GM21447 (cell line): Measurements from ENCODE around the gene IRF7.

Experiments used
- ATAC-seq: cut with Tn5 transposase; IDR thresholded peaks from one replicate; pipeline ENCODE4 v1.9.1; 2021; ENCODE audit not compliant: unreplicated experiment

IRF7 gene

DNA sequence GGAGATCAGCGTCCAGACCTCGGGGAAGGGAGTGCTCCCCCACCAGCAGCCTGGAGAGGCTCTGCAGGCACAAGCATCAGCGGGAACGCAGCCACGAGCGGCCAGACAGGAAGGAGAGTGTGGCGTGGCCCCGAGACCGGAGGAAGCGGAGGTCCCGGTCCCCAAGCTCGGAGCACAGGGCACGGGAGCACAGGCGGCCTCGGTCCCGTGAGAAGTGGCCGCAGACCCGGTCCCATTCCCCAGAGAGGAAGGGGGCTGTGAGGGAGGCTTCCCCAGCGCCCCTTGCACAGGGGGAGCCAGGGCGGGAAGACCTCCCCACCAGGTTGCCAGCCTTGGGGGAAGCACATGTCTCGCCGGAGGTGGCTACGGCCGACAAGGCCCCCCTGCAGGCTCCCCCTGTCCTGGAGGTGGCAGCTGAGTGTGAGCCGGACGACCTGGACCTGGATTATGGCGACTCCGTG is 6.9 kb downstream of the IRF7 start:
- ATAC-seq, result no peak

DNA sequence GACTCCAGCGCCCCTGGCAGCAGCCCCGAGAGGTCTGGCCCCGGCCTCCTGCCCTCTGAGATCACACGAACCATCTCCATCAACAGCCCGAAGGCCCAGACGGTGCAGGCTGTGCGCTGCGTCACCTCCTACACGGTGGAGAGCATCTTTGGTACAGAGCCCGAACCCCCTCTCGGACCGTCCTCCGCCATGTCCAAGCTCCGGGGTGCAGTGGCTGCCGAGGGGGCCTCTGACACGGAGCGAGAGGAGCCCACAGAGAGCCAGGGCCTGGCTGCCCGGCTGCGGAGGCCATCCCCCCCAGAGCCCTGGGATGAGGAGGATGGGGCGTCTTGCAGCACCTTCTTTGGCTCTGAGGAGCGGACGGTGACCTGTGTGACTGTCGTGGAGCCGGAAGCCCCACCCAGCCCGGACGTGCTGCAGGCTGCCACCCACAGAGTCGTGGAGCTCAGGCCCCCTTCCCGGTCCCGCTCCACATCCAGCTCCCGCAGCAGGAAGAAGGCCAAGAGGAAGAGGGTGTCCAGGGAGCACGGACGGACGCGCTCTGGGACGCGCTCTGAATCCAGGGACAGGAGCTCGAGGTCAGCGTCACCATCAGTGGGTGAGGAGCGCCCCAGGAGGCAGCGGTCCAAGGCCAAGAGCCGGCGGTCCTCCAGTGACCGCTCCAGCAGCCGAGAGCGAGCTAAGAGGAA is 7.6 kb downstream of the IRF7 start:
- no peak for ATAC-seq

DNA sequence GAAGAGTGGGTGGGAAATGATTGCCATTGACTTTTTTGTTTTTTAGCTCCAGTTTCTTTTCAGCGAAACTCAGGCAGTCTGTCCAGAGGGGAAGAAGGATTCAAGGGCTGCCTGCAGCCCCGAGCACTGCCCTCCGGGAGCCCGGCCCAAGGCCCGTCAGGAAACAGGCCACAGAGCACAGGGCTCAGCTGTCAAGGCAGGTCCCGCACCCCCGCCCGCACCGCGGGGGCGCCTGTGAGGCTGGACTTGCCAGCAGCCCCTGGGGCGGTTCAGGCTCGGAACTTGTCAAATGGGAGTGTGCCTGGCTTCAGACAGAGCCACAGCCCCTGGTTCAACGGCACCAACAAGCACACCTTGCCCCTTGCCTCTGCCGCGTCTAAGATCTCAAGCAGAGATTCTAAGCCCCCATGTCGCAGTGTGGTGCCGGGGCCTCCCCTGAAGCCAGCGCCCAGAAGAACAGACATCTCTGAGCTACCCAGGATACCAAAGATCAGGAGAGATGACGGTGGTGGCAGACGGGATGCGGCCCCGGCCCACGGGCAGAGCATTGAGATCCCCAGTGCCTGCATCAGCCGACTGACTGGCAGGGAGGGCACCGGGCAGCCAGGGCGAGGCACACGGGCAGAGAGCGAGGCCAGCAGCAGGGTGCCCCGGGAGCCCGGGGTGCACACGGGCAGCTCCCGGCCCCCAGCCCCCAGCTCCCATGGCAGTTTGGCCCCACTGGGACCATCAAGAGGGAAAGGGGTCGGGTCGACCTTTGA is 8.6 kb downstream of the IRF7 start:
- ATAC-seq, result no peak

DNA sequence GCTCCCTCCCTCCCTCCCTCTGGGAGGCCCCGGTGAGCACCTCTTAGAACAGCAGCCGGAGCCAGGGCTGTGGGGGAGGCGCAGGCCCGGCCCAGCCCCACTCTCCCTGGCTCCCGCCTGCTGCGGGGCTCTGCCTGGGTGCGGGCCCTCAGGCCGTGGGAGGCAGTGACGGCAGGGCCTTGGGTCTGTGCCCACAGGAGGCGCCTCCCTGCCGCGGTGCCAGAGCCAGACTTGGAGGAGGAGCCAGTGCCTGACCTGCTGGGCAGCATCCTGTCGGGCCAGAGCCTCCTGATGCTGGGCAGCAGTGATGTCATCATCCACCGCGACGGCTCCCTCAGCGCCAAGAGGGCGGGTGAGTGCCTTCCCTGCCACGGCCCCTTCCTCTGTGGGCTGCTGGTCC is 9.5 kb downstream of the IRF7 start:
- no peak for ATAC-seq

DNA sequence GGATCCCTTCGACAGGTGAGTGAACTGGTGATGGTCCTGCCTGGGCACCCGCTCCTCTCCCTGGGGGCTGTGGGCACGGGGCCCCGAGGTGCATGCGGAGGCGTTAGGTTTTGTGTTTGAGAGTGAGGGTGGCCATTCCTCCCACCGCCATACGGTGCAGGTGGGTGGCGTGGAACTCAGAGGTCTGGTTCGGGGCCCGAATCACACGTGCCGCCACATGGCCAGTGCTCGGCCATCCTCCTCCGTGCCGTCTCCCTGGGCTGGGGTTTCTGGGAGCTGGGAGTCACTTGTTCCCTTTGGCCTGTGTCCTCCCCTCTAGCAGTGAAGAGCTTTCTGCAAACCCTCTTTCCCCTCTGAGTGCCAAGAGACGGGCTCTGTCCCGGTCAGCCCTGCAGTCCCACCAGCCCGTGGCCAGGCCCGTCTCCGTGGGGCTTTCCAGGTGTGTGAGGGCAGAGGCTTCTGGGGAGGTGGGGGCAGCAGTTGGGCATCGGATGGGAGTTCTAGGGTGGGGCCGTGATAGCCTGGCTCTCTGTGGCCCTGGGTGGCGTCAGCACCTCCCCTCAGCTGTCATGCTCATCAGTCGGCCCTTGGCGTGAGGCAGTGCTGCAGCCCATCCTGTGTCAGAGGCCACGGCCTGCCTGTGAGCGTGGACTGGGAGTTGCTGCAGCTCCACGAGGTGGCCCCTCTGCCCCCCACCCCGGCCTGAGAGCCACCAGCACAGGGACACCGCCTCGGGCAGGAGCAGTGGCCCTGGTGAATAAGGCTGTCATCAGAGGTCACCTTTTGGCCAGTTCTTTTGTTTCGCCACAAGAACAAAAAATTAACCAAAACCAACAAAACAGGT is 10.2 kb downstream of the IRF7 start:
- ATAC-seq, result no peak

DNA sequence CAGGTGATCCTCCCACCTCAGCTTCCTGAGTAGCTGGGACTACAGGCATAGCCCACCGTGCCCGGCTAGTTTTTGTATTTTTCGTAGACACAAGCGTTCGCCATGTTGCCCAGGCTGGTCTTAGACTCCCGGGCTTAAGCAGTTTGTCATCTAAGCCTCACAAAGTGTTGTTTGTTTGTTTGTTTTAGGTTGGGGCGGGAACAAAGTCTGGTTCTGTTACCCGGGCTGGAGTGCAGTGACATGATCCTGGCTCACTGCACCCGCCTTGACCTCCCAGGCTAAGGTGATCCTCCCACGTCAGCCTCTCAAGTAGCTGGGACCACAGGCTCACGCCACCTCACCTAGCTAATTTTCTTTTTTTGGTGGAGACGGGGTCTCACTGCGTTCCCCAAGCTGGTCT is 12.6 kb downstream of the IRF7 start:
- ATAC-seq, result no peak

DNA sequence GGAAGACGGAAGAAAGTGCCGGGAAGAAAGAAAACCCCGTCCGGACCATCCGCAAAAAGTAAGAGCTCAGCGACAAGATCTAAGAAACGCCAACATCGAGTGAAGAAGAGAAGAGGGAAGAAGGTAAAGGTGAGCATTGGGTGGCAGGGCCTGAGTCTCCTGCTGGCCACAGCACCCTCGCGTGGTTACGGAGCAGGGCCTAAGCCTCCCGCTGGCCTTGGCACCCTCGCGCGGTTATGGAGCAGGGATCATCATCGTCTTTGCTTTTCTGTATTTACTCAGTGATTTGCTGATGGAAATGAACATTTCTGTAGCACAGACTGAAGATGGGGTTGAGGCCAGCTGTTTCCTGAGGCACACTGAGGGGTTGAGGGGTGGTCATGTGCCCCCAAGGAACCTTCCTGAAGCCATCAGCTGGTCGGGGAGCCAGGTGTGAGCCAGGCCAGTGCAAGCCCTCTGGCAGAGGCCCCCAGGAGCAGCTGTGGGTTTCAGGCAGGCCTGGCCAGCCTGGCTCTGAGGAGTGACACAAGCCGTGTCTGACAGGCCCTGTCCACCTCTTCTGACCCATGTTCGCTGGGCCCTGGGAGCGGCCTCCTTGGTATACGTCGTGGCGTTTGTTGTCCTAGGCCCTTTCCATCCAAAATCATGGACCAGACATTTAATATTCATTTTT is 14.0 kb downstream of the IRF7 start:
- ATAC-seq, result no peak

DNA sequence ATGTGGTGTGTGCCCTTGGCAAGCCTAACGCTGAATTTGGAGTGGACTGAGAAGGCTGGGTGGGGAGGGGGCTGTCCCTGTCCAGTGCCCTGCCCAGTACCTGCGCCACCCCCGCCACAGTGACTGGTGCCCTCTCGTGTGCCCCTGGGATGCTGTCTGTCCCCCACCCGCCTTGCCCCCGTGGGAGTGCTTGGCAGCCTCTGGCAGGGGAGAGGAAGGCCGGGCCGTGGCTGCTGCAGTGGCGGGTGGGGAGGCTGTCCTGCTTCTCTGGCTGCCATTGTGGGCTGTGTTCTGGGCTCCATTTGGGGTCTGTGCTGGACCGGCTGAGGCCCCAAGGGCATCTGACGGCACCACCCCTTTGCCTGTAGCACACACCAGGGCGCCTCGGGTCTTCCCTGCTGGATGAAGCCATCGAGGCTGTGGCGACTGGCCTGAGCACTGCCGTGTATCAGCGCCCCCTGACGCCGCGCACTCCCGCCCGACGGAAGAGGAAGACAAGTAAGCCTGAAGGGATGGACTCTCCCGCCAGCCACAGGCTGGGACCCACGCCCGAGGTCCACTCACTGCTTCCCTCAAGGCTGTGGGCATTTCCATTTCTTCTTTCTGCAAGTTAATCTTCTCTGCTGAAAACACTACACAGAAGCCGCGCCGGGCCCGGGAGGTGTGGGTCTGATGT is 17.6 kb downstream of the IRF7 start:
- no peak for ATAC-seq

DNA sequence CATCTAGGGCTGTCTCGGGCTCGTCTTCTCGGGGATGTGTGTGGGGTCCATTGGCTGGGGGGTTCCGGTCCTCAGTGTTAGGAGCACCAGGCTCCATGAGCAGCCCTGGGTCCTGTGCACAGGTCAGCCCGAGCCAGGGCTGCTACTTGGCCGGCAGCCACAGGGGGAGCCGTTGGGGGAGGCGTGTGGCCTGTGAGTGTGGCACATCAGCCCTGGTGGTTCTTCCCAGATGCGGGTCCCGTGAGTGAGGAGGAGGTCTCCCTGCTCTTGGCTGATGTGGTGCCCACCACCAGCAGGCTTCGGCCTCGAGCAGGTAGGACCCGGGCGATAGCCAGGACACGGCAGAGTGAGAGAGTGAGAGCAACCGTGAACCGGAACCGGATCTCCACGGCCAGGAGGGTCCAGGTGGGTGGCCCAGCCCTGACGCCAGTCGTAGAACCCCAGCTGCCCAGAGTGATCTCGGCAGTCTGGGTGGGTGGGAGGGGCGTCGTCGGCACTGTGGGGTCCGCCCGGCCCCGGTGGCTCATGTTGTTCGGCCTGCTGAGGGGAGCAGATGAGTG is 18.5 kb downstream of the IRF7 start:
- ATAC-seq, result no peak

DNA sequence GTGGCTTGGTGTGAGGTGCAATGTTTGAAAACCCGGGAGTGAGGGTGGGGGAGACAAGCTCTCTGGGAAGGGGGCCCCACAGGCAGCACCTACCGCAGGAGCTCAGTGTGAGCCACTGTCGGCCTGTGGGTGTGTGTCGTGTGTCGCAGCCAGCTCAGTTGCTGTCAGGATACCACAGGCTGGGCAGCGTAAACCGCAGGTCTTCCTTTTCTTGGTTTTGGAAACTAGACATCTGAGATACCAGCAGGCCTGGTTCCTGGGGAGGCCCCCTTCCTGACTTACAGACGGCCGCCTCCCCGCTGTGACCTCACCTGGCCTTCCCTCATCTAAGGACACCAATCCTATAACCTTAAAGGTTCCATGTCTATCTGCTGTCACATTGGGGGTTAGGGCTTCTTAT is 19.4 kb downstream of the IRF7 start:
- ATAC-seq, result no peak

DNA sequence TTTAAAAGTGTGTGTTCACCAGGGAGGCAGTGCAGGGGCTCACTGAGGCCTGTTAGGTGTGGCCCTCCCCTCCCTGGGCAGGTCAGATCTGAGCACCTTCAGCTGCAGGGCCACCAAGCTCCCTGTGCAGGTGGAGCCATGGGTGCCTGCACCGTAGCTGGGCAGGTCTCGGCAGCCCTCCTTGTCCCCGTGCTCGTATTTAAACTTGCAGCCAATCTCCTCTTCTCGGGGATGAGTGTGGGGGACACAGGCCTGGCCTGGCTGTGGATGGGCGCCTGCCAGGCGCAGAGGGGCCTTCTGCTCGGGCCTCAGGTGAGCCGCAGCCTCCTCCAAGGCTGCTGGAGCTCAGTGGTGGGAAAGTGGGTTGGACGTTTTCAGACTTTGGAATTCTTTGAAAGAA is 20.4 kb downstream of the IRF7 start:
- ATAC-seq, result no peak

DNA sequence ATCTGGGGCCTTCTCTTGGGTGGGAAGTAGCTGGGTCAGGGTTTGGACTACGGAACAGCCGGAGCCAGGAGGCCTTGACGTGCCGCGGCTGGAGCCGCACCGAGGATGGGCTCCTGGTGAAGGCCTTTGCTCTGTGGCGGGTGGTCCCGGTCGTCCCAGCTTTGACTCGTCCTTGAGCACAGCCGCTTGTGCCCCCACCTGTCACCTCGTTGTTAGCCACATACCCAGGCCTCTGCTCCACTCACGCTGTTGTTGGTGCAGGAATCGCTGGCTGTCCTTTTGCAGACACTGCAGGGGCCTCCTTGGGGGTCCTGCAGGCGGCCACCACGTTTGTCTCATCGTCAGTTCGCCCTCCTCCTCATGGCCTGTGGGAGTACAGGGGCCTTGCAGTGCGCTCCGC is 22.4 kb downstream of the IRF7 start:
- no peak for ATAC-seq

DNA sequence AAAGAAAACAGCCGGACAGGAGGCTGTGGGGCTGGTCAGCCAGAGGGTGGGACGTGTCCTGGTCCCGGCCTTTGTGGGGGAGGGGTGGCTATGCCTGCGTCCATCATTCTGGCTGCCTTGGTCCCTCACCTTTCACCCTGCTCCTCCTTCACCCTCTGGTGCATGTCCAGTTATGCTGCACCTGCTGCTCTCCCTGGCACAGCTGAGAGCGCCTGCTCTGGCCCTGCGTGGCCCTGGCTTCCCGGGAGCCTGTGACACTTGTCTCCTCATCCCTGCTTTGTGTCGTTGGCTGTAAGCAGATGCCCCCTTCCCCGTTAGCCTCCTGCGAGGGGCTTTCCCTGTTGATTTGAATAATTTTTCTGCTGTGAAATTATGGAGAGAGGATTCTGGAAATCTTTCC is 22.8 kb downstream of the IRF7 start:
- no peak for ATAC-seq

DNA sequence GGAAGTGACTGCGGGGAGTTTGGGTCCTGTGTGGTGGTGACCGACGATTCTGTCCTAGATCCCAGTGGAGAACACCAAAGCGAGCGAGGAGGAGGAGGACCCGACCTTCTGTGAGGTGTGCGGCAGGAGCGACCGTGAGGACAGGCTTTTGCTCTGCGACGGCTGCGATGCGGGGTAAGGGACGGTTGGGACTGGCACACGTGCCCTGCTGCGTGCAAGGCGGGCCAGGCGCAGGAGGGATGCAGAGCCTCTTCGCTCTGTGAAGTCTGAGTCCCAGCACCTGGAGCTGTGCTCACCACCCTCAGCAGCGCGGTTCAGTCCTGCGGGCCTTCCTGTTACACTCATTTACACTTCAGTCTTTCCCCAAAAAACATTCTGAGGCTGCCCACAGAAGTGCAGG is 23.2 kb downstream of the IRF7 start:
- ATAC-seq, result no peak

DNA sequence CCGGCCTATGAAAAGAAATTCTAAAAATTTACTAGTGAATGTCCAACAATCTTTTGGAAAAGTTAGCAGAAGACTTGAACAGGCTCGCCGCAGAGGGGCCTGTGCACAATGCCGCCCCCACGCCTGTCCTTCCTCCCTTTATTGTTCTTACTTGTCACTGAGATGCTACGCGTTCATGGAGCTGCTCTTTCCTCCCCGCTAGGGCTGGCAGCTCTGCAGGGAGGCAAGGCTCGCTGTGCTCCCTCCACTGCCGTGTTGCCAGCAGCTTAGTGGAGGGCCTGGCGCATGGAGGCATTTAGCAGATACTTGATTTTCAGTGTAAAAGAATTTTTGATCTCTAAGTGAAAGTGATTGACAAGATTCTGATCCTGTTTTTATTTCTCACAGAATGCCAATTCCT is 24.8 kb downstream of the IRF7 start:
- ATAC-seq, result no peak

DNA sequence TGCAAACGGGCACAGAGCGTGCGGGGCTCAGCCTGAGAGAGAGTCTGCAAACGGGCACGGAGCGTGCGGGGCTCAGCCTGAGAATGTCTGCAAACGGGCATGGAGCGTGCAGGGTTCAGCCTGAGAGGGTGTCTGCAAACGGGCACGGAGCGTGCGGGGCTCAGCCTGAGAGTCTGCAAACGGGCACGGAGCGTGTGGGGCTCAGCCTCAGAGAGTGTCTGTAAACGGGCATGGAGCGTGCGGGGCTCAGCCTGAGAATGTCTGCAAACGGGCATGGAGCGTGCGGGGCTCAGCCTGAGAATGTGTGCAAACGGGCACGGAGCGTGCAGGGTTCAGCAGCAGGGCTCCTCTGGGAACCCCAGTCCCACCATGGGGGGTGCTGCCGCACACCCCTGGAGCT is 26.0 kb downstream of the IRF7 start:
- ATAC-seq, result no peak

DNA sequence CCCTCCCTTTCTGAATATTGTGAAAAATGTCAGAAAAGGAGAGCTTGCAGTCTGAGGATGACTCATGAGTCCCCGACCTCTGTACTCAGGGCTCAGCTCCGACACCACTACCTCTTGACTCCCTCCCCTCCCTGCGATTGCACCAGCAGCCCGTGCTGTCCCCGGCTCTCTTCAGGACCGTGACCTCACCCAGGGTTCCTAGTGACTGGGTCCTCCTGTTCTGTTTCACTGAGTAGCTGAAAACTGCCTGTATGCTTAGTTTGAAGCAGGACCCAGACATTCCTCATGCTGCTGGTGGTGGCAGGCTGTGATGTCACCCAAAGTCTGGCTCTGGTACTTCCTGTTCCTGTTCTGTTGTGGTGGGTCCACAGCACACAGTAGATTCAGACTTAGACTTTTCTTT is 27.8 kb downstream of the IRF7 start:
- no peak for ATAC-seq

DNA sequence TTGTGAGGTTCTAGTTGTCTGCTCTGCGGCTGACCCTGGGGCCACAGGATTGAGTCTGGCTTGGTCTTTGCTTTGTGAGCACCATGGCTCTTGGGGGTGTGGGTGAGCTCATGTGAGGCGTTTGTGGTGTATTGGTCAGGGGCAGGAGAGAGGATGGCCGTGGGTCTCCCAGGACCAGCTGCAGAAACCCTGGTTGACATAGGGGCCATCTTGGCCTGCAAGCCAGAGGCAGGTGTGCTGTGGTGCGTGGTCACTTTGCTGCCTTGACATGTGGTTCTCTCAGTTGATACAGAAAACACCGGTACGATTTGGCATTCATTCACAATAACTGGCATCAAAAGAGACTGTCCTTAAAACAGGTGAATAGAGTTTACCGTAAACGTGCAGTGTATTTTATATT is 28.2 kb downstream of the IRF7 start:
- no peak for ATAC-seq

DNA sequence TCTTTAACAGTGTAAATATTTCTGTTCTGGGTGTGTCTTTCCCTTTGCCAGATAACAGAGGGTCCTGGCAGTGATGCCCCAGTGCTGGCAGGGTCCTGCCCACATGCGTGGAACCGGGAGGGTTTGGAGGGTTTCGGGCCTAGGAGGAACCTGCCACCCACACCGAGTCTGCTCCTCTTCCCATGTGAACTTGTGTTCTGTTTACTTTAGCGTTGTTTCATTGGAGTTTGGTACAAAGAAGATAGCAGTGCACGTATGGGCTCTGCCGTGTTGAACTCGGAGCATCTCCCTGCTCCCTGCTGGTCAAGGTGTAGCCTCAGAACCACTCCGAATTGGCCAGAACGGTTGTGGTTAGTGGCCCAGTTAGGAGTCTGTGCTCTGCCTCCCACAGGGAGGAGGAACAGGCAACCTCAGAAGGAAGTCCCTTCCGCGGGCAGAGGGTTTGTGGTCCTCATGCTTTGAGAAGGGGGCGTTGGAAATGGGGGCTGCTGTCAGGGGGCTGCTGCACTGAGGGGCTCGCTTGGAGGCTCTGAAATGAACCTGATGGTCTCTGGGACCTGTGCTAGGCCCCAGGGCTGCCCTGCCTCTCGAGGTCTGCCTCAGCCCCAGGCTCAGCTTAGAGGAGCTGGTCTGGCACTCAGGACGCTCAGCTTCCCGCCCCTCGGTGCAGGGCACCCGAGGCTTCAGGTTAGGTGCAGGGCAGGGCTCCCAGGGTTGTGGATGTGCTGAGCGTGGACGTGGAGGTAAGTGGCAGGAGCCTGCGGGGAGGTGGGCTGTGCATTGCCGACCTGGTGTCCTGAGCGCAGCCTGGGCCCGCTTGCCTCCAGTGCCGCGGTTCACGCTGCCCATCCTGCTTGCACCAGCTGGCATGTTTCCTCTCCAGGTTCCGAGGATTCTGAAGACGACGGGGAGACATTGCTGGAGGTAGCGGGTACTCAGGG is 29.1 kb downstream of the IRF7 start:
- no peak for ATAC-seq
